ENCODE results near the gene PHLPP1. TPM values are rescaled to one million over a fixed set of nuclear protein-coding genes. Genes with fewer than 3 reads are reported as not detected.
"Not testable (repeated sequence)": the region's sequence is repeated elsewhere in the genome, so short reads cannot be mapped to it uniquely, and the experiment has no call there.

The PHLPP1 gene
- total RNA-seq, 1 donor from 2014 or later, result 12.3 TPM

DNA sequence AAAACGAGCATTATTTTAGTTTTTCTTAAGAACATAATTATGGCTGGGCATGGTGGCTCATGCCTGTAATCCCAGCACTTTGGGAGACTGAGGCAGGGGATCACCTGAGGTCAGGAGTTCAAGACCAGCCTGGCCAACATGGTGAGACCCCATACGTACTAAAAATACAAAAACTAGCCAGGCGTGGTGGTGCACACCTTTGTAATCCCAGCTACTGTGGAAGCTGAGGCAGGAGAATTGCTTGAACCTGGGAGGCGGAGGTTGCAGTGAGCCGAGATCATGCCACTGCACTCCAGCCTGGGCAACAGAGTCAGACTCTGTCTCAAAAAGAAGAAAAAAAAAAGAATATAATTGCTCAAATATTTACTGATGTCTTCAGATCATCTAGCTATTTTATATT, 25.3 kb downstream of the PHLPP1 start:
- not testable (repeated sequence) for H3K27ac Mint-ChIP-seq, H3K4me3 Mint-ChIP-seq
- intact Hi-C loops (cut with micrococcal nuclease), result loop anchor here (2.0 kb wide), 1 partner anchor 40 kb away; no protein-coding TSS in a partner anchor

DNA sequence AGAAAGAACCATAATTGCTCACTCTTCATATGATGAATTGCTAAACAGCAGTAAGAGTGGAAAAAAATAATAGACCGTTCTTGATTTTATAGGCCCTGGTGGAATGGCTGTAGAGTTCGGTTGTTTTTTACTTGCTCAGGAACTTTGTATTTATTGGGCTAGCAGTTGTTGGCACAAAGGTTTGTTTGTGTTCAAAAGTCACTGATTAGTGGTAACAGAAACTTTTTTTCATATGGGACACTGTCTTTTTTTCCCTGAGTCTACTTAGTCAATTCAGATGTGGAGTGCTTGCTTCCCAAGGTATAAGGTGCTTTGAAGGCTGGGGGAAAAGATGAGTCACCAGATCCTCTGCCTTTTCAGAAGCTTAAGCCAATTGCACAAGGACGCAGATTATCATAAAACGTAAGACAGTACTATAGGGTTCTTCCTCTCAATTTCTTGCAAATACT, 25.8 kb downstream of the PHLPP1 start:
- H3K27ac Mint-ChIP-seq, result peak overlapping the region; percentile 61
- intact Hi-C loops (cut with micrococcal nuclease), result loop anchor here (2.0 kb wide), 1 partner anchor 40 kb away; no protein-coding TSS in a partner anchor
- H3K9me3 Mint-ChIP-seq, result peaks cover 9% of the 10 kb centered on the region
- H3K27me3 Mint-ChIP-seq, result no peaks in the 10 kb centered on the region
- peaks cover 12% of the 10 kb centered on the region for H3K4me1 Mint-ChIP-seq
- no peak for DNase-seq
- no peak overlapping the region for H3K4me3 Mint-ChIP-seq
- H3K36me3 Mint-ChIP-seq (ENCODE audit: low read depth), result no peaks in the 10 kb centered on the region

More for the DNA sequence above, 25.3 kb downstream of the PHLPP1 start:
- not testable (repeated sequence) for H3K36me3 Mint-ChIP-seq (ENCODE audit: low read depth); H3K27me3 Mint-ChIP-seq; DNase-seq; H3K9me3 Mint-ChIP-seq
- peaks cover 12% of the 10 kb centered on the region for H3K4me1 Mint-ChIP-seq

DNA sequence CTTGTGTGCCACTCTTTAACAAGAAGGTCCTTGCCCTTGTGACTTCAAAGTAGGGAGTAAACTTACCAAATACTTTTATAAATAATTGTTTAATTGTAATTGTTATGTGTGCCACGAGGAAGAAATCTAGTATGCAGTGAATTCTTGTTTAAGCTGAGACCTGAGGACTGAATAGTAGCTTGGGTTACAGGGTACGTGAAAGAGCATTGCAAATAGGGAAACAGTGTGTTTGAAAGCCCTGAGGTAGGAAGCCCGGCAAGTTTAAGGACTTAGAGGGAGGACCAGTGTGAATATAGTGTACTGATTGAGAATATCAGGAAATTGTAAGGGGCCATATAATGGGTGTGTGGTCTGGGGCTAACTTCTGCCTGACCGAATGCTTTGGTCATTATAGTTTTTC, 26.2 kb downstream of the PHLPP1 start:
- Mint-ChIP-seq H3K27me3 (no peaks in the 10 kb centered on the region), H3K36me3 (ENCODE audit: low read depth) (no peaks in the 10 kb centered on the region), H3K27ac (no peak overlapping the region), H3K4me3 (no peak overlapping the region), H3K4me1 (peaks cover 12% of the 10 kb centered on the region), H3K9me3 (peaks cover 9% of the 10 kb centered on the region)
- intact Hi-C loops (cut with micrococcal nuclease), result loop anchor here (2.0 kb wide), 1 partner anchor 39 kb away; no protein-coding TSS in a partner anchor
- no peak for DNase-seq

DNA sequence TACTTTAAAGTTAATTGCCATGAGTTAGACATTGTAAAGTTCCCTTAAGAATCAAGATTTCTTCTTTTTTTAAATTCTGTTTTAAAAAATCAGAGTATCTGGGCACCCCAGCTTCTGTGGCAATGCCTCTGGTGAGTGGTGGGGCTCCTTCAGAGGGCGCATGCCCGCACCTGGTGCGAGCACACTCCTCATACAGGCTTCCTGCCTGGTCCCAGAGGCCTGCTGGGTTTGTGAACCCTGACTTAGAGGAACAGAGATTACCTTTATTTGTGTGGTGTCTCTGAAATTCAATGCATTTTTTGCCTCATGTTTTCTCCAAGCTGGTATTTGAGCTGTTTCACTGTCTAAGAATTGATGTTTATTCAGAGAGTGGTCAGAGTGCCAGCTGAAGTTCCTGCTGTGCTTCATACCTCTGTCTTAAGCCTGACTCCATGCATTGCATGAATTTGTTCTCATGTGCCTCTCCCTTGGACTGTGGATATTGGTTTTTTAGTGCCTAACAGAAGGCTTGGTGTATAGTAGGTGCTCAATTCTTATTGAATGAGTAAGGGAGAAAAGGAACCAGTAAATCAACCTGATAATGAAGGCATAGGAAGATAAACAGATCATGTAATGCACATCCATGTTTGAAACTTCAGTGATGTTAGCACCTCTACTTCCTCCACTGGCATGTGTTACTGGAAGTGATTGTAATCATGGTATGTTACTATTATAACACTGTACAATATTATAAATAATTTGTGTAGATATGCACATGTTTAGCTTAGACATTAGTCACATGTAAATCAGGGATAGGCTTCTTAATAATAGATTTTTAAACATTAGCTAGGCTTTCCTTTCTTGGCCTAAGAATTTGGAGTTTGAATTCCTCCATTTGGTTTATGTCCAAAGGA, 29.0 kb downstream of the PHLPP1 start:
- H3K27me3 Mint-ChIP-seq, result no peaks in the 10 kb centered on the region
- DNase-seq, result no peak
- no peak overlapping the region for H3K27ac Mint-ChIP-seq
- H3K4me3 Mint-ChIP-seq, result no peak overlapping the region
- intact Hi-C loops (cut with micrococcal nuclease), result no loop called here
- H3K36me3 Mint-ChIP-seq (ENCODE audit: low read depth), result no peaks in the 10 kb centered on the region
- peaks cover 12% of the 10 kb centered on the region for H3K4me1 Mint-ChIP-seq
- H3K9me3 Mint-ChIP-seq, result no peaks in the 10 kb centered on the region

DNA sequence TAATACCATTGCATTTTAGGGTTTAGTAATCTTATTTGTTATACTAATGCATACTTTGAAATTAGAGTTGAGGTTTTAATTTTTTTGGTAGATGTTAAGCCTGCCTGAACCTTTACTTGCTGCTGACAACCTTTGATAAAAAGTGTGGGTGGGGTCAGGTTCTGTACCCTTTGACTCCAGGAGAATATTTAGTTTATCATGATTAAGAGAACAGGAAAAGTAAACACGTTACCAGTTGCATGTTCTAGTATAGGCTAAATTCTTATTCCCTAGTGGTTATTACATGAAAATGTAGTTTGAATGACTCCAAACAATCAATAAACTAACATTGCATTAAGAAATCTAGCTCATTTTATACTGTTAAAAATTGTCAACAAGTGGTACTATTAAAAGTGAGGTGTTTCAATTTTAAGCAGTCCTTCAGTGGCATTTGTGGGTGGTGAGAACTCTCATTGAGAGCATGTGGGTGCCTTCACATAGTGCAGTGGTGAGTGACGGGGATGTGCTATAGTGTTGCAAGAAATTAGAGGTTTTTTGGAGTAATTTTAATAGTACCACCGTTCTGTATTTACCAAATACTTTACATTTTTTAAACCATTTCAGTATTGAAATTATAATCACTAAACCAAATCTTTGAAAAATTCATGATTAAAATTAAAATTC, 29.9 kb downstream of the PHLPP1 start:
- Mint-ChIP-seq H3K27ac (no peak overlapping the region), H3K9me3 (no peaks in the 10 kb centered on the region), H3K27me3 (no peaks in the 10 kb centered on the region), H3K4me1 (peaks cover 10% of the 10 kb centered on the region), H3K36me3 (ENCODE audit: low read depth) (no peaks in the 10 kb centered on the region), H3K4me3 (no peak overlapping the region)
- intact Hi-C loops (cut with micrococcal nuclease), result no loop called here
- DNase-seq, result no peak

DNA sequence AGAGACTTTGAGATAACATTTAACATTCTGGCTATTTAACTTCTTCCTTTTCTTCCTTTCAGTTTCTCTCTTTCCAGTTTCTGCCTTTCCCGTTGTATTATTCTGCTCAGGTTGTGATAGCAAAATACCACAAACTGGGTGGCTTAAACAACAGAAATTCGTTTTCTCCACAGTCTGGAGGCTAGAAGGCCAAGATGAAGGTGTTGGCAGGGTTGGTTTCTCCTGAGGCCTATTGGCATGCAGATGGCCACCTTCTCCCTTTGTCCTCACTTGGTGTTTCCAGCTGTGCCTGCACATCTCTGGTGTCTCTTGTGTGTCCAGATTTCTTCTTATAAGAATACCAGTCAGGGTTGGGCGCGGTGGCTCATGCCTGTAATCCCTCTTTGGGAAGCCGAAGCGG, 34.0 kb downstream of the PHLPP1 start:
- Mint-ChIP-seq H3K27me3 (no peaks in the 10 kb centered on the region), H3K9me3 (no peaks in the 10 kb centered on the region), H3K4me1 (peaks cover 3% of the 10 kb centered on the region), H3K36me3 (ENCODE audit: low read depth) (no peaks in the 10 kb centered on the region), H3K4me3 (no peak overlapping the region), H3K27ac (no peak overlapping the region)
- intact Hi-C loops (cut with micrococcal nuclease), result no loop called here
- DNase-seq, result no peak

DNA sequence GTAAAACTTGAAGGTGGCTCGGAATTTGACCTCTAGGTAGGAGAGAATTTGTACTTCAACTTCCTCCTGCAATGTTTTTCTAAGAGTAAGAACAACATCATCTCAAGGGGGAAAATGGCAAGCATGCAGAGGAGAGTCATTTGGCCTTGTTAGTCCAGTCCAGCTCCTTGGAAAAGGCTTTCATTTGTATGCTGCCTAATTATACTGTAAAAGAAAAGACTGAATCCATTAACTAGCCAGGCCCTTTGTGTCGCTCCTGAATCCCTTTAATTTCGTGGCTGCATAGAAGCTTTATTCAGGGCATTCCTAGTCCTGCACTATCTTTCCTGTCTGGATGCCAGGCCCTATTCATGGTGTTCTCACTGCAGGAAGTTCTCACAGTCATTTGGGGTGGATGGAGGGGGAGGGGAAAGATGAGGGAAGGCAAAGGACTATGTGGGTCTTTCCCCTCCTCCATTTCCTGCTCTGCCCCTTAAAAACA, 36.0 kb downstream of the PHLPP1 start:
- Mint-ChIP-seq H3K4me1 (peaks cover 2% of the 10 kb centered on the region), H3K36me3 (ENCODE audit: low read depth) (no peaks in the 10 kb centered on the region), H3K9me3 (no peaks in the 10 kb centered on the region), H3K4me3 (no peak overlapping the region), H3K27me3 (no peaks in the 10 kb centered on the region), H3K27ac (no peak overlapping the region)
- intact Hi-C loops (cut with micrococcal nuclease), result no loop called here
- no peak for DNase-seq

DNA sequence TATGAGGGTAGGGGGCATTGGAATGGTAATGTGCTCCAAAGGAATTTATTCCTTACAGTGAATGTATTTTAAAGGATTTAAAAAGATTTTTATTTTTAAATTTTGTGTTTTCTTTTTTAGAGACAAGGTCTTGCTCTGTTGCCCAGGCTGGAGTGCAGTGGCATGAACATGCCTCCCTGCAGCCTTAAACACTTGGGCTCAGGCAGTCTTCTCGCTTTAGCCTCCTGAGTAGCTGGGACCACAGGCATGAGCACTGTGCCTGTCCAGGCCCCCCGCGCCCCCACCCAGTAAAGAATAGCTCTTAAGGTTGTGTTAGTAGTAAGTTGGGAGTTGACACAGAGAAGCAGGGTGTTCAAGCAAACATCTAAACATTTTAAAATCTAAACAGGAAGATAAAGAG, 36.6 kb downstream of the PHLPP1 start:
- DNase-seq, result no peak
- Mint-ChIP-seq H3K36me3 (ENCODE audit: low read depth) (no peaks in the 10 kb centered on the region), H3K4me3 (no peak overlapping the region), H3K27ac (no peak overlapping the region), H3K9me3 (no peaks in the 10 kb centered on the region), H3K27me3 (no peaks in the 10 kb centered on the region), H3K4me1 (peaks cover 2% of the 10 kb centered on the region)
- intact Hi-C loops (cut with micrococcal nuclease), result no loop called here

DNA sequence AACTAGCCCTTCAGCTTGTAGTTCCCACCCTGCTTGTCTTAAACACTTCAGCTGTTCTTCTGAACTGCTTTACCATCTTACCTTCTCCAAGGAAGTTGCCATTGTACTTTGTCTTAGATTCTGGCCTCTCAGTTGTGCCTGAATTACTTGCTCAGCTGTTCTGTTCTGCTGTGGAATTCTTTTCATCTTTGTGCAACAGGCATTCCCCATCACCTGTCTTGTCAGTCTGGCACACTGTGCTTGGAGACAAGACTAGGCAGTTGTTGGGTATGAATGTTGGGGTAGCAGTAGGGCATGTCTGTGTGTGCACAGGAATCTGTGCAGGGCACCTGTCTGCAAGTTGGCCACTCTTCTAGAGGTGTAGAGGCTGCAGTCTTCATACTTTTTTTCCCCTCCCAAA, 38.7 kb downstream of the PHLPP1 start:
- intact Hi-C loops (cut with micrococcal nuclease), result no loop called here
- Mint-ChIP-seq H3K36me3 (ENCODE audit: low read depth) (no peaks in the 10 kb centered on the region), H3K27me3 (no peaks in the 10 kb centered on the region), H3K9me3 (no peaks in the 10 kb centered on the region), H3K27ac (no peak overlapping the region), H3K4me1 (peaks cover 2% of the 10 kb centered on the region), H3K4me3 (no peak overlapping the region)
- no peak for DNase-seq

DNA sequence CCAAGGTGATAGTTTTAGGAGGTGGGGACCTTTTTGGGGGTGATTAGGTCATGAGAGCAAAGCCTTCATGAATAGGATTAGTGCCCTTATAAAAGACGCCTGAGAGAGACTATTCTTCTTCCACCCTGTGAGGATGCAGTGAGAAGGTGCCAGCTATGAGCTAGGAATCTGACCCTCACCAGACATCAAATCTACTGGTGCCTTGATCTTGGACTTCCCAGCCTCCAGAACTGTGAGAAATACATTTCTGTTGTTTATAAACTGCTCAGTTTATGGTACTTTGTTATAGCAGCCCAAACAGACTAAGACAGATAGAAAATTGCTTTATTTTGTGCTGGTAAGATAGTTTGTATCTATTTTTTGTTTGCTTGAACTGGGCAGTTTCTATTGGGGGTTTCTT, 40.1 kb downstream of the PHLPP1 start:
- Mint-ChIP-seq H3K27me3 (no peaks in the 10 kb centered on the region), H3K4me3 (no peak overlapping the region), H3K9me3 (no peaks in the 10 kb centered on the region), H3K27ac (no peak overlapping the region), H3K4me1 (peaks cover 2% of the 10 kb centered on the region), H3K36me3 (ENCODE audit: low read depth) (no peaks in the 10 kb centered on the region)
- DNase-seq, result no peak
- intact Hi-C loops (cut with micrococcal nuclease), result no loop called here

DNA sequence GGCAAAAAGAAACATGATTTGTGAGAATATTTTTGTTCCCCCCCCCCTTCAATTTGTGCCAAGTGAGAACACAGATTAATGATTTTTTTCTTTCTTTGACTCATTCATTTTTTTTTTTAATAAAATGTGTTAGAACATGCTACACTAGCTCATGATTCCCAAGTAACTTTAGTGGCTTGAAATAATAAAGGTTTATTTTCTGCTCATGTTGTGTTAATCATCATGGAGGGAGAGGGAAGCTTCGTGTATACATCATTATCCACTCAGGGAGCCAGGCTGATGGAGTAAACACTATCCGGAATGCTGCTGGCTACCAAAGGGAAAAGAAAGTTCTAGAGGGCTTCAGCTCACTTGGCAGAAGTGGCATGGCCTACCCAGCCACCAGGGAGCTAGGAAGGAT, 40.6 kb downstream of the PHLPP1 start:
- H3K36me3 Mint-ChIP-seq (ENCODE audit: low read depth), result no peaks in the 10 kb centered on the region
- peaks cover 2% of the 10 kb centered on the region for H3K4me1 Mint-ChIP-seq
- no peaks in the 10 kb centered on the region for H3K9me3 Mint-ChIP-seq
- DNase-seq, result no peak
- intact Hi-C loops (cut with micrococcal nuclease), result no loop called here
- no peak overlapping the region for H3K27ac Mint-ChIP-seq
- no peaks in the 10 kb centered on the region for H3K27me3 Mint-ChIP-seq
- no peak overlapping the region for H3K4me3 Mint-ChIP-seq

DNA sequence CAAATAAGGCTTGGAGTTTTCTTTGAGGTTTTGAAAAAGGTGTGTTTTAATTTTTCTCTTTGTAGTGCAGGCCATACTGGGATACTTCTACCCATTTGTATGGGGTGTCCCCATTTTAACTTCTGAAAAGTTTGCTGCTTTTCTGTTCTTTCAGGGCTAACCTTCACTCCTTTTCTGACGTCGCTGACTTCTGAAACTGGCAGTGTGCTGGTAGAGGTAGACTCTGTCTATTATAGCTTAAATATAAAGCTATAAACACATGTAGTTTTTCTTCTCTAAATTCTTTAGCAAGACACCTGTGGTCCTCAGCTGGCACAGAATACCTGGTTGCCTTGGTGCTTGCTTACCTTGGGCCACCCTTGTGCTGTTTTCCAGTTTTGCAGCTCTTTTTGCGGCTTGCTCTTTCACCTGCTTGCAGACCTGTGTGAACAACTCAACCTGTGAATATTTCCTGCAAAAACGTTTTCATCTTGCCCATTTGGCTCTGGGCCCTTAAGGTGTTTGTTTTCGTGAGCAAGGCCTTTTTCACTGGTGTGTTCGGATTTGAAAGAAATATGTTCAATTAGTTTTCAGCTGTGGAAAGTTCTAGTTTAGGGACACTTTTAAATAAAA, 42.2 kb downstream of the PHLPP1 start:
- H3K4me1 Mint-ChIP-seq, result no peaks in the 10 kb centered on the region
- H3K4me3 Mint-ChIP-seq, result no peak overlapping the region
- H3K27ac Mint-ChIP-seq, result no peak overlapping the region
- no peaks in the 10 kb centered on the region for H3K36me3 Mint-ChIP-seq (ENCODE audit: low read depth)
- no peaks in the 10 kb centered on the region for H3K9me3 Mint-ChIP-seq
- intact Hi-C loops (cut with micrococcal nuclease), result no loop called here
- no peak for DNase-seq
- H3K27me3 Mint-ChIP-seq, result no peaks in the 10 kb centered on the region

DNA sequence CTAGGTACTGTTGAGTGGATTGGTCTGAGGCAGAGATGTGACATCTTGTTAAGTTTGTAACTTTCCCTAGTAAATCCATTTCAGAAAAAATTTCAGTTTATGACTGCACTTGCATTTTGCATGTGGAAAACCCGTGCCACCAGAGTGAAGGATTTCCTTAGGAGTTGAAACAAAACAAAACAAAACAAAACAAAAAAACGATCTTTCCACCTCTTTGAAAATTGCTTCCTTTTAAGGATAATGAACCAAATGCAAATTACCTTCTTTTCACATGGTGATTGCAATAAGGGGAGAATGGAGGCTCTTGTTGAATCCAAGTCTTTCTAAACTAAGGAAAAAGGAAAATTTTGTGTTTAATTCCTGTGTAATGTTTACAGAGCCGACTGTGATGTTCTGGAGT, 43.2 kb downstream of the PHLPP1 start:
- H3K36me3 Mint-ChIP-seq (ENCODE audit: low read depth), result no peaks in the 10 kb centered on the region
- no peaks in the 10 kb centered on the region for H3K27me3 Mint-ChIP-seq
- H3K27ac Mint-ChIP-seq, result no peak overlapping the region
- intact Hi-C loops (cut with micrococcal nuclease), result no loop called here
- H3K4me1 Mint-ChIP-seq, result no peaks in the 10 kb centered on the region
- no peaks in the 10 kb centered on the region for H3K9me3 Mint-ChIP-seq
- no peak for DNase-seq
- no peak overlapping the region for H3K4me3 Mint-ChIP-seq
